ENCODE measurements around the gene C8B. TPM values are rescaled to one million over a fixed set of nuclear protein-coding genes. Genes with fewer than 3 reads are reported as not detected.

The C8B gene
- total and polyA plus RNA-seq, 2 experiments from 2014 or later, result not detected

- Histone ChIP-seq H3K36me3 (ENCODE audit: insufficient read depth) (no peaks in the 10 kb centered on the region), H4K20me1 (replicated peaks; ENCODE audit: insufficient read depth) (no peaks in the 10 kb centered on the region; the same call in 1 of the 2 replicates), H3F3A (replicated peaks; ENCODE audit: low read depth) (no peaks in the 10 kb centered on the region), H3K27me3 (ENCODE audit: insufficient read depth) (no peaks in the 10 kb centered on the region), H3K4me1 (ENCODE audit: insufficient read depth) (no peaks in the 10 kb centered on the region), H3K9me2 (ENCODE audit: insufficient read depth) (no peaks in the 10 kb centered on the region), H2AFZ (no peak overlapping the region), H3K27ac (ENCODE audit: low read depth) (no peak overlapping the region), H3K4me3 (no peak overlapping the region), H3K4me2 (no peak overlapping the region), H3K79me2 (replicated peaks; ENCODE audit: insufficient read depth) (no peaks in the 10 kb centered on the region)
- no peak for DNase-seq (ENCODE audit: low spot score)
- Mint-ChIP-seq H3K27ac (no peak overlapping the region), H3K4me1 (peaks cover 9% of the 10 kb centered on the region), H3K4me3 (no peak overlapping the region), H3K27me3 (ENCODE audit: insufficient read depth, low read depth, poor library complexity) (peaks cover 5% of the 10 kb centered on the region), H3K36me3 (ENCODE audit: low read depth) (no peaks in the 10 kb centered on the region), H3K9me3 (no peaks in the 10 kb centered on the region)
- TF ChIP-seq, protein P1, sequence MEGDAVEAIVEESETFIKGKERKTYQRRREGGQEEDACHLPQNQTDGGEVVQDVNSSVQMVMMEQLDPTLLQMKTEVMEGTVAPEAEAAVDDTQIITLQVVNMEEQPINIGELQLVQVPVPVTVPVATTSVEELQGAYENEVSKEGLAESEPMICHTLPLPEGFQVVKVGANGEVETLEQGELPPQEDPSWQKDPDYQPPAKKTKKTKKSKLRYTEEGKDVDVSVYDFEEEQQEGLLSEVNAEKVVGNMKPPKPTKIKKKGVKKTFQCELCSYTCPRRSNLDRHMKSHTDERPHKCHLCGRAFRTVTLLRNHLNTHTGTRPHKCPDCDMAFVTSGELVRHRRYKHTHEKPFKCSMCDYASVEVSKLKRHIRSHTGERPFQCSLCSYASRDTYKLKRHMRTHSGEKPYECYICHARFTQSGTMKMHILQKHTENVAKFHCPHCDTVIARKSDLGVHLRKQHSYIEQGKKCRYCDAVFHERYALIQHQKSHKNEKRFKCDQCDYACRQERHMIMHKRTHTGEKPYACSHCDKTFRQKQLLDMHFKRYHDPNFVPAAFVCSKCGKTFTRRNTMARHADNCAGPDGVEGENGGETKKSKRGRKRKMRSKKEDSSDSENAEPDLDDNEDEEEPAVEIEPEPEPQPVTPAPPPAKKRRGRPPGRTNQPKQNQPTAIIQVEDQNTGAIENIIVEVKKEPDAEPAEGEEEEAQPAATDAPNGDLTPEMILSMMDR (conservative IDR thresholded peaks at IDR 0.05; ENCODE audit: low read depth in 2 of 2), result no peak
- TF ChIP-seq EZH2phosphoT487 (IDR thresholded peaks at IDR 0.05; ENCODE audit: unreplicated experiment) (no peak), ZNF331 (CRISPR knock-in tag; IDR thresholded peaks at IDR 0.05; ENCODE audit: low read depth) (no peak), POLR2AphosphoS5 (IDR thresholded peaks at IDR 0.05; ENCODE audit: low read depth) (no peak), JUNB (IDR thresholded peaks at IDR 0.05; ENCODE audit: unreplicated experiment) (no peak), REST (IDR thresholded peaks at IDR 0.05; ENCODE audit: unreplicated experiment) (no peak), EZH2 (IDR thresholded peaks at IDR 0.05; ENCODE audit: low read depth, unreplicated experiment) (no peak), NANOG (IDR thresholded peaks at IDR 0.05; ENCODE audit: borderline replicate concordance) (no peak), ZNF114 (CRISPR knock-in tag; IDR thresholded peaks at IDR 0.05) (no peak), STAT1 (IDR thresholded peaks at IDR 0.05; ENCODE audit: unreplicated experiment) (no peak), CREB1 (CRISPR knock-in tag; IDR thresholded peaks at IDR 0.05; ENCODE audit: low read depth) (no peak), ZNF462 (CRISPR knock-in tag; IDR thresholded peaks at IDR 0.05) (no peak)
- TF ChIP-seq, protein P2, sequence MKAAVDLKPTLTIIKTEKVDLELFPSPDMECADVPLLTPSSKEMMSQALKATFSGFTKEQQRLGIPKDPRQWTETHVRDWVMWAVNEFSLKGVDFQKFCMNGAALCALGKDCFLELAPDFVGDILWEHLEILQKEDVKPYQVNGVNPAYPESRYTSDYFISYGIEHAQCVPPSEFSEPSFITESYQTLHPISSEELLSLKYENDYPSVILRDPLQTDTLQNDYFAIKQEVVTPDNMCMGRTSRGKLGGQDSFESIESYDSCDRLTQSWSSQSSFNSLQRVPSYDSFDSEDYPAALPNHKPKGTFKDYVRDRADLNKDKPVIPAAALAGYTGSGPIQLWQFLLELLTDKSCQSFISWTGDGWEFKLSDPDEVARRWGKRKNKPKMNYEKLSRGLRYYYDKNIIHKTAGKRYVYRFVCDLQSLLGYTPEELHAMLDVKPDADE (IDR thresholded peaks at IDR 0.05), result no peak
- ATAC-seq, result no peak
Observed at GRCh38 chr1:57012315-57012714, 46.5 kb upstream of the C8B start.

Measured in GM23338 (cell line).